WTC11 (cell line): Measurements from ENCODE around the gene THOC5. TPM values are rescaled to one million over a fixed set of nuclear protein-coding genes. Genes with fewer than 3 reads are reported as not detected.
A peak's percentile ranks its signal among the peaks of the same experiment; 100 is the strongest.
"Not testable (repeated sequence)": the region's sequence is repeated elsewhere in the genome, so short reads cannot be mapped to it uniquely, and the experiment has no call there.

ENCODE experiments used
- ATAC-seq: fragments of 200-7000 bp; cut with Tn5 transposase; 2 replicates; pipeline ENCODE4 v1.10.0; 2021; ENCODE audit warnings: mild to moderate bottlenecking, moderate library complexity
- CTCF ChIA-PET: fragments of 300-600 bp; sonication (Branson Sonifier 250); formaldehyde crosslinking; loops from one replicate; lab custom pipeline; 2021; ENCODE audit warnings: antibody characterized with exemption; lab: Charles Lee
- POLR2A ChIA-PET: fragments of 350-600 bp; sonication (Branson Sonifier 250); formaldehyde crosslinking; loops from one replicate; lab custom pipeline; 2021; ENCODE audit warnings: antibody characterized with exemption; lab: Charles Lee
- DNase-seq: peaks from one replicate; pipeline ENCODE4 v3.0.0; 2021; ENCODE audit warnings: low spot score
- H3K27ac Mint-ChIP-seq: 2 replicates; pipeline ENCODE4 v1.8.0; 2021; ENCODE audit warnings: mixed read lengths
- H3K27me3 Mint-ChIP-seq: 2 replicates; pipeline ENCODE4 v1.8.0; 2021; ENCODE audit warnings: low read depth, mild to moderate bottlenecking, moderate library complexity, mixed read lengths
- H3K36me3 Mint-ChIP-seq: 2 replicates; pipeline ENCODE4 v1.8.0; 2021; ENCODE audit warnings: mixed read lengths
- H3K4me1 Mint-ChIP-seq: 2 replicates; pipeline ENCODE4 v1.8.0; 2022; ENCODE audit warnings: mixed read lengths
- H3K4me3 Mint-ChIP-seq: 2 replicates; pipeline ENCODE4 v1.8.0; 2021; ENCODE audit warnings: mild to moderate bottlenecking, moderate library complexity, mixed read lengths
- H3K9me3 Mint-ChIP-seq: 2 replicates; pipeline ENCODE4 v1.8.0; 2021; ENCODE audit warnings: mixed read lengths
- MYBL2 ChIP-seq: sonication (generic); formaldehyde crosslinking; IDR thresholded peaks from 2 replicates; pipeline ENCODE4 v1.8.1; 2023; ENCODE audit warnings: mild to moderate bottlenecking, moderate library complexity, missing genetic modification reagents
- SP1 ChIP-seq: sonication (generic); formaldehyde crosslinking; conservative IDR thresholded peaks from 2 replicates; pipeline ENCODE4 v1.8.1; 2022; ENCODE audit warnings: missing genetic modification reagents
- TCF7 ChIP-seq: sonication (generic); formaldehyde crosslinking; IDR thresholded peaks from 2 replicates; pipeline ENCODE4 v1.8.0; 2022; ENCODE audit warnings: mild to moderate bottlenecking, low read depth, missing genetic modification reagents, moderate library complexity
- TEAD4 ChIP-seq: sonication (generic); formaldehyde crosslinking; IDR thresholded peaks from 2 replicates; pipeline ENCODE4 v1.8.0; 2022; ENCODE audit warnings: mild to moderate bottlenecking, missing genetic modification reagents
- ZNF138 ChIP-seq: sonication (generic); formaldehyde crosslinking; conservative IDR thresholded peaks from 2 replicates; pipeline ENCODE4 v1.8.1; 2022; ENCODE audit warnings: mild to moderate bottlenecking, moderate library complexity, missing genetic modification reagents
- ZNF396 ChIP-seq: fragments of 250-450 bp; sonication (Bioruptor Pico); IDR thresholded peaks from 2 replicates; pipeline ENCODE4 v1.8.0; 2021; ENCODE audit warnings: mild to moderate bottlenecking, moderate library complexity, borderline replicate concordance
- ZNF671 ChIP-seq: fragments of 250-450 bp; sonication (Bioruptor Pico); IDR thresholded peaks from 2 replicates; pipeline ENCODE4 v1.8.0; 2021; ENCODE audit warnings: mild to moderate bottlenecking
- total RNA-seq: library from RNA; stranded (reverse); gene quantifications from 3 replicates; pipeline ENCODE4 v1.2.3, GENCODE V29; 2021
- TF ChIP-seq, protein P1 (sequence below): sonication (generic); formaldehyde crosslinking; IDR thresholded peaks from 2 replicates; pipeline ENCODE4 v1.8.1; 2022; ENCODE audit warnings: missing genetic modification reagents, borderline replicate concordance
- TF ChIP-seq, protein P2 (sequence below): sonication (generic); formaldehyde crosslinking; IDR thresholded peaks from 2 replicates; pipeline ENCODE4 v1.8.0; 2023; ENCODE audit warnings: missing genetic modification reagents, mild to moderate bottlenecking, borderline replicate concordance
- TF ChIP-seq, protein P3 (sequence below): sonication (generic); formaldehyde crosslinking; IDR thresholded peaks from 2 replicates; pipeline ENCODE4 v1.8.1; 2023; ENCODE audit warnings: mild to moderate bottlenecking, missing genetic modification reagents, moderate library complexity
- TF ChIP-seq, protein P4 (sequence below): sonication (generic); formaldehyde crosslinking; IDR thresholded peaks from 2 replicates; pipeline ENCODE4 v1.8.0; 2022; ENCODE audit warnings: missing genetic modification reagents
- TF ChIP-seq, protein P5 (sequence below): sonication (generic); formaldehyde crosslinking; IDR thresholded peaks from 2 replicates; pipeline ENCODE4 v1.8.0; 2022; ENCODE audit warnings: mild to moderate bottlenecking, missing genetic modification reagents
- TF ChIP-seq, protein P6 (sequence below): sonication (generic); formaldehyde crosslinking; conservative IDR thresholded peaks from 2 replicates; pipeline ENCODE4 v1.8.1; 2022; ENCODE audit warnings: mild to moderate bottlenecking, missing genetic modification reagents

The THOC5 gene
- total RNA-seq, 1 experiment from 2014 or later = 51.2 TPM

DNA sequence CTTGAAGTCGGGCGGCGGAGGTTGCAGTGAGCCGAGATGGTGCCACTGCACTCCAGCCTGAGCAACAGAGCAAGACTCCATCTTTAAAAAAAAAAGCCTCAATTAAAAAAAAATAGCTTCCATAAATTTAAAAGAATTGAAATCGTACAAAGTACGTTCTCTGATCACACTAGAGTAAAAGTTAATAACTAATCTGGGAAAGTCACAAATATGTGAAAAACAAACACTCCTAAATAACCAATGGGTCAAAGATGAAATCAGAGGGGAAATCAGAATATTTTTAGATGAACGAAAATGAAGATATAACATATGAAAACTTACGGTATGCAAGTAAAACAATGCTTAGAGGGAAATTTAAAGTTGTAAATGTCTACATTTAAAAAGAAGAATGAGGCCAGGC, 53.7 kb downstream of the THOC5 start:
- peaks cover 4% of the 10 kb centered on the region for H3K9me3 Mint-ChIP-seq
- no peaks in the 10 kb centered on the region for H3K27me3 Mint-ChIP-seq
- H3K27ac Mint-ChIP-seq = no peak overlapping the region
- H3K36me3 Mint-ChIP-seq = peaks cover 6% of the 10 kb centered on the region
- H3K4me1 Mint-ChIP-seq = no peaks in the 10 kb centered on the region
- CTCF ChIA-PET = no interaction called here
- DNase-seq (no peak), ATAC-seq (no peak)
- TF ChIP-seq, protein P1, sequence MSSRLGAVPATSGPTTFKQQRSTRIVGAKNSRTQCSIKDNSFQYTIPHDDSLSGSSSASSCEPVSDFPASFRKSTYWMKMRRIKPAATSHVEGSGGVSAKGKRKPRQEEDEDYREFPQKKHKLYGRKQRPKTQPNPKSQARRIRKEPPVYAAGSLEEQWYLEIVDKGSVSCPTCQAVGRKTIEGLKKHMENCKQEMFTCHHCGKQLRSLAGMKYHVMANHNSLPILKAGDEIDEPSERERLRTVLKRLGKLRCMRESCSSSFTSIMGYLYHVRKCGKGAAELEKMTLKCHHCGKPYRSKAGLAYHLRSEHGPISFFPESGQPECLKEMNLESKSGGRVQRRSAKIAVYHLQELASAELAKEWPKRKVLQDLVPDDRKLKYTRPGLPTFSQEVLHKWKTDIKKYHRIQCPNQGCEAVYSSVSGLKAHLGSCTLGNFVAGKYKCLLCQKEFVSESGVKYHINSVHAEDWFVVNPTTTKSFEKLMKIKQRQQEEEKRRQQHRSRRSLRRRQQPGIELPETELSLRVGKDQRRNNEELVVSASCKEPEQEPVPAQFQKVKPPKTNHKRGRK (CRISPR knock-in tag) = no peak
- no peak for TF ChIP-seq SP1 (CRISPR knock-in tag)
- TF ChIP-seq, protein P2, sequence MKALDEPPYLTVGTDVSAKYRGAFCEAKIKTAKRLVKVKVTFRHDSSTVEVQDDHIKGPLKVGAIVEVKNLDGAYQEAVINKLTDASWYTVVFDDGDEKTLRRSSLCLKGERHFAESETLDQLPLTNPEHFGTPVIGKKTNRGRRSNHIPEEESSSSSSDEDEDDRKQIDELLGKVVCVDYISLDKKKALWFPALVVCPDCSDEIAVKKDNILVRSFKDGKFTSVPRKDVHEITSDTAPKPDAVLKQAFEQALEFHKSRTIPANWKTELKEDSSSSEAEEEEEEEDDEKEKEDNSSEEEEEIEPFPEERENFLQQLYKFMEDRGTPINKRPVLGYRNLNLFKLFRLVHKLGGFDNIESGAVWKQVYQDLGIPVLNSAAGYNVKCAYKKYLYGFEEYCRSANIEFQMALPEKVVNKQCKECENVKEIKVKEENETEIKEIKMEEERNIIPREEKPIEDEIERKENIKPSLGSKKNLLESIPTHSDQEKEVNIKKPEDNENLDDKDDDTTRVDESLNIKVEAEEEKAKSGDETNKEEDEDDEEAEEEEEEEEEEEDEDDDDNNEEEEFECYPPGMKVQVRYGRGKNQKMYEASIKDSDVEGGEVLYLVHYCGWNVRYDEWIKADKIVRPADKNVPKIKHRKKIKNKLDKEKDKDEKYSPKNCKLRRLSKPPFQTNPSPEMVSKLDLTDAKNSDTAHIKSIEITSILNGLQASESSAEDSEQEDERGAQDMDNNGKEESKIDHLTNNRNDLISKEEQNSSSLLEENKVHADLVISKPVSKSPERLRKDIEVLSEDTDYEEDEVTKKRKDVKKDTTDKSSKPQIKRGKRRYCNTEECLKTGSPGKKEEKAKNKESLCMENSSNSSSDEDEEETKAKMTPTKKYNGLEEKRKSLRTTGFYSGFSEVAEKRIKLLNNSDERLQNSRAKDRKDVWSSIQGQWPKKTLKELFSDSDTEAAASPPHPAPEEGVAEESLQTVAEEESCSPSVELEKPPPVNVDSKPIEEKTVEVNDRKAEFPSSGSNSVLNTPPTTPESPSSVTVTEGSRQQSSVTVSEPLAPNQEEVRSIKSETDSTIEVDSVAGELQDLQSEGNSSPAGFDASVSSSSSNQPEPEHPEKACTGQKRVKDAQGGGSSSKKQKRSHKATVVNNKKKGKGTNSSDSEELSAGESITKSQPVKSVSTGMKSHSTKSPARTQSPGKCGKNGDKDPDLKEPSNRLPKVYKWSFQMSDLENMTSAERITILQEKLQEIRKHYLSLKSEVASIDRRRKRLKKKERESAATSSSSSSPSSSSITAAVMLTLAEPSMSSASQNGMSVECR (CRISPR knock-in tag) = no peak
- no peak for TF ChIP-seq ZNF671 (CRISPR knock-in tag)
- TF ChIP-seq TEAD4 (CRISPR knock-in tag) = no peak
- TF ChIP-seq ZNF138 = no peak
- TF ChIP-seq, protein P3, sequence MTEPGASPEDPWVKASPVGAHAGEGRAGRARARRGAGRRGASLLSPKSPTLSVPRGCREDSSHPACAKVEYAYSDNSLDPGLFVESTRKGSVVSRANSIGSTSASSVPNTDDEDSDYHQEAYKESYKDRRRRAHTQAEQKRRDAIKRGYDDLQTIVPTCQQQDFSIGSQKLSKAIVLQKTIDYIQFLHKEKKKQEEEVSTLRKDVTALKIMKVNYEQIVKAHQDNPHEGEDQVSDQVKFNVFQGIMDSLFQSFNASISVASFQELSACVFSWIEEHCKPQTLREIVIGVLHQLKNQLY (CRISPR knock-in tag) = no peak
- TF ChIP-seq, all 79 proteins: peak for 0
- H3K4me3 Mint-ChIP-seq = no peak overlapping the region
- POLR2A ChIA-PET = no interaction called here

DNA sequence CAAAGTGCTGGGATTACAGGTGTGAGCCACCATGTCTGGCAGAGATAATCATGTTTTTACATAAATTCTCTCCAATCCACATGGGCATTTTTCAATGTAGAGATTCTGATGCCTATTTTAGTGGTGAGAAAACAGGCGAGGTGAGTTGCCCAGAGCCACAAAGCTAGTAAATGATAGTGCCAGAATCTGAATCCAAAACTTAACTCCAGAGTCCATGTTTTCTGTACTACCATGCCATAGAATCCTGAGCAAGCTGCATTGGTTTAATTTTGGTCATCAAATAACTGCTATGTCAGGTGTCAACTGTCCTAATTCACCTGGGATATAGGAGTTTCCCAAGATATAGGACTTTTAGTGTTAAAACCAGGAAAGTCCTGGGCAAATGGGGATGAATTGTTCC, 59.9 kb downstream of the THOC5 start:
- Mint-ChIP-seq H3K9me3 (peaks cover 11% of the 10 kb centered on the region), H3K36me3 (peaks cover 23% of the 10 kb centered on the region), H3K4me3 (no peak overlapping the region), H3K27me3 (no peaks in the 10 kb centered on the region), H3K4me1 (no peaks in the 10 kb centered on the region), H3K27ac (no peak overlapping the region)
- ChIA-PET CTCF (interaction anchor here (1.6 kb wide), 1 partner anchor 98 kb away, joined by 4 read pairs; no protein-coding TSS in a partner anchor), POLR2A (no interaction called here)
- ATAC-seq = no peak
- no peak for TF ChIP-seq ZNF396 (CRISPR knock-in tag)
- TF ChIP-seq, protein P4, sequence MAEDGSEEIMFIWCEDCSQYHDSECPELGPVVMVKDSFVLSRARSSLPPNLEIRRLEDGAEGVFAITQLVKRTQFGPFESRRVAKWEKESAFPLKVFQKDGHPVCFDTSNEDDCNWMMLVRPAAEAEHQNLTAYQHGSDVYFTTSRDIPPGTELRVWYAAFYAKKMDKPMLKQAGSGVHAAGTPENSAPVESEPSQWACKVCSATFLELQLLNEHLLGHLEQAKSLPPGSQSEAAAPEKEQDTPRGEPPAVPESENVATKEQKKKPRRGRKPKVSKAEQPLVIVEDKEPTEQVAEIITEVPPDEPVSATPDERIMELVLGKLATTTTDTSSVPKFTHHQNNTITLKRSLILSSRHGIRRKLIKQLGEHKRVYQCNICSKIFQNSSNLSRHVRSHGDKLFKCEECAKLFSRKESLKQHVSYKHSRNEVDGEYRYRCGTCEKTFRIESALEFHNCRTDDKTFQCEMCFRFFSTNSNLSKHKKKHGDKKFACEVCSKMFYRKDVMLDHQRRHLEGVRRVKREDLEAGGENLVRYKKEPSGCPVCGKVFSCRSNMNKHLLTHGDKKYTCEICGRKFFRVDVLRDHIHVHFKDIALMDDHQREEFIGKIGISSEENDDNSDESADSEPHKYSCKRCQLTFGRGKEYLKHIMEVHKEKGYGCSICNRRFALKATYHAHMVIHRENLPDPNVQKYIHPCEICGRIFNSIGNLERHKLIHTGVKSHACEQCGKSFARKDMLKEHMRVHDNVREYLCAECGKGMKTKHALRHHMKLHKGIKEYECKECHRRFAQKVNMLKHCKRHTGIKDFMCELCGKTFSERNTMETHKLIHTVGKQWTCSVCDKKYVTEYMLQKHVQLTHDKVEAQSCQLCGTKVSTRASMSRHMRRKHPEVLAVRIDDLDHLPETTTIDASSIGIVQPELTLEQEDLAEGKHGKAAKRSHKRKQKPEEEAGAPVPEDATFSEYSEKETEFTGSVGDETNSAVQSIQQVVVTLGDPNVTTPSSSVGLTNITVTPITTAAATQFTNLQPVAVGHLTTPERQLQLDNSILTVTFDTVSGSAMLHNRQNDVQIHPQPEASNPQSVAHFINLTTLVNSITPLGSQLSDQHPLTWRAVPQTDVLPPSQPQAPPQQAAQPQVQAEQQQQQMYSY (CRISPR knock-in tag) = peak; percentile 56
- TF ChIP-seq, protein P5, sequence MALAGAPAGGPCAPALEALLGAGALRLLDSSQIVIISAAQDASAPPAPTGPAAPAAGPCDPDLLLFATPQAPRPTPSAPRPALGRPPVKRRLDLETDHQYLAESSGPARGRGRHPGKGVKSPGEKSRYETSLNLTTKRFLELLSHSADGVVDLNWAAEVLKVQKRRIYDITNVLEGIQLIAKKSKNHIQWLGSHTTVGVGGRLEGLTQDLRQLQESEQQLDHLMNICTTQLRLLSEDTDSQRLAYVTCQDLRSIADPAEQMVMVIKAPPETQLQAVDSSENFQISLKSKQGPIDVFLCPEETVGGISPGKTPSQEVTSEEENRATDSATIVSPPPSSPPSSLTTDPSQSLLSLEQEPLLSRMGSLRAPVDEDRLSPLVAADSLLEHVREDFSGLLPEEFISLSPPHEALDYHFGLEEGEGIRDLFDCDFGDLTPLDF (CRISPR knock-in tag) = no peak
- DNase-seq = no peak

DNA sequence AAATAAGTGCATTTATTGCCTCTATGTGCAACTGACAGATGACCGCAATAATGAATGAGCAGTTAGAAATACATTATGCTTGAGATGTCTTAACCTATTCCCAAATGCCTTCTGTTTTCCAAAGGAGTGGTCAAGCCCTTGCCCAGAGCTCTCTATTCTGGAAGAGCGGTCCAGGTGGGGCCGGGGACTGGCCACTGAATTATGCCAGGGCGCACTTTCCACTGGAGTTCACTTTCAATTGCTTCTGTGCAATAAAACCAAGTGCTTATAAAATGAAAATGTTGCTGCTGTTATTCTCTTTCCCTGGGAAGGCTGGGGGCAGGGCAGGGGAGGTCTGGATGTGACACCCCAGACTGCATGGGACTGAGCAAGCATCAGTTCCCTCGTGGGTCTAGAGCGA, 62.5 kb downstream of the THOC5 start:
- TF ChIP-seq MYBL2 (no peak), TCF7 (no peak)
- TF ChIP-seq, protein P6, sequence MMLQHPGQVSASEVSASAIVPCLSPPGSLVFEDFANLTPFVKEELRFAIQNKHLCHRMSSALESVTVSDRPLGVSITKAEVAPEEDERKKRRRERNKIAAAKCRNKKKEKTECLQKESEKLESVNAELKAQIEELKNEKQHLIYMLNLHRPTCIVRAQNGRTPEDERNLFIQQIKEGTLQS = no peak
- no peak for DNase-seq
- H3K9me3 Mint-ChIP-seq = peaks cover 12% of the 10 kb centered on the region
- no peaks in the 10 kb centered on the region for H3K27me3 Mint-ChIP-seq
- no peak overlapping the region for H3K4me3 Mint-ChIP-seq
- H3K4me1 Mint-ChIP-seq = no peaks in the 10 kb centered on the region
- no peak for ATAC-seq
- H3K36me3 Mint-ChIP-seq = peaks cover 33% of the 10 kb centered on the region
- POLR2A ChIA-PET = no interaction called here
- CTCF ChIA-PET = no interaction called here
- no peak overlapping the region for H3K27ac Mint-ChIP-seq

DNA sequence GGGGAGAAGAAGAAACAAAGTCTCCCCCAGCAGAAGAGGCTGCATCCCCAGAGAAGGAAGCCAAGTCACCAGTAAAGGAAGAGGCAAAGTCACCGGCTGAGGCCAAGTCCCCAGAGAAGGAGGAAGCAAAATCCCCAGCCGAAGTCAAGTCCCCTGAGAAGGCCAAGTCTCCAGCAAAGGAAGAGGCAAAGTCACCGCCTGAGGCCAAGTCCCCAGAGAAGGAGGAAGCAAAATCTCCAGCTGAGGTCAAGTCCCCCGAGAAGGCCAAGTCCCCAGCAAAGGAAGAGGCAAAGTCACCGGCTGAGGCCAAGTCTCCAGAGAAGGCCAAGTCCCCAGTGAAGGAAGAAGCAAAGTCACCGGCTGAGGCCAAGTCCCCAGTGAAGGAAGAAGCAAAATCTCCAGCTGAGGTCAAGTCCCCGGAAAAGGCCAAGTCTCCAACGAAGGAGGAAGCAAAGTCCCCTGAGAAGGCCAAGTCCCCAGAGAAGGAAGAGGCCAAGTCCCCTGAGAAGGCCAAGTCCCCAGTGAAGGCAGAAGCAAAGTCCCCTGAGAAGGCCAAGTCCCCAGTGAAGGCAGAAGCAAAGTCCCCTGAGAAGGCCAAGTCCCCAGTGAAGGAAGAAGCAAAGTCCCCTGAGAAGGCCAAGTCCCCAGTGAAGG, 64.3 kb downstream of the THOC5 start:
- ATAC-seq, H3K27me3 Mint-ChIP-seq, DNase-seq, H3K27ac Mint-ChIP-seq, POLR2A ChIA-PET, H3K9me3 Mint-ChIP-seq, H3K4me1 Mint-ChIP-seq, H3K4me3 Mint-ChIP-seq, CTCF ChIA-PET: not testable (repeated sequence)
- H3K36me3 Mint-ChIP-seq = peaks cover 27% of the 10 kb centered on the region
